ENCODE results near the gene MSANTD3. TPM values are rescaled to one million over a fixed set of nuclear protein-coding genes. Genes with fewer than 3 reads are reported as not detected.
"Not testable (repeated sequence)": the region's sequence is repeated elsewhere in the genome, so short reads cannot be mapped to it uniquely, and the experiment has no call there.

Gene MSANTD3
- total RNA-seq, 1 donor from 2014 or later, result 12.3 TPM

- no peak for DNase-seq (ENCODE audit: low spot score)
Observed at GRCh38 chr9:100428871-100429654, 2.1 kb downstream of the MSANTD3 start.

DNA sequence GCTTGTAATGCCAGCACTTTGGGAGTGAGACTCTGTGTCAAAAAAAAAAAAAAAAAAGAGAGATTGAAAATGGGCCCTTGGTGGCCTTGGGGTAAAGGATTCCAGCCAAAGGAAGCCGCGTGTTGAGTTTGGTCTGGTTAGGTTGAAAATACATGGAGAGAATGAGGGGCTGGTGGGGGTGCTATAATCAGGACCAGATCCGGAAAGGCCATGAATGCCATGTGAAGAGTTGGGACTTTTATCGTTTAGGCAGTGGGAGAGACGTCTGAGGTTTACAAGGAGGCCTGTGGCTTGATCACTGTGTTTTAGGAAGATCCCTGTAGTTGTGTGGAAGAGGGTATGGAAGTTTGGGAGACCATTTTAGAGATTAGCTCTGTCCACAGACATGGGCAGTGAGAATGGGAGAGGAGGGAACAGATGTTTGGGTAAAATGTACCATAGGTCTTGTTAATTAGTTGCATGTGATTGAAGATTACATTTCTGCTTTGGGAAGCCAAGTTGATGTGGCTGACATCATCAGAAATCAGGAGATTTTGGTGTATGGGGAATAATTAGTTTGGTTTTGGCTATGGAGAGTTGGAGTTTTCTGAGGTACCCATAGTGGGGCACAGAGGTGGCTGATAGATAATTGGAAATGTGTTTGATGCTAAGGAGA is 3.5 kb downstream of the MSANTD3 start:
- no peak for DNase-seq (ENCODE audit: low spot score)

DNA sequence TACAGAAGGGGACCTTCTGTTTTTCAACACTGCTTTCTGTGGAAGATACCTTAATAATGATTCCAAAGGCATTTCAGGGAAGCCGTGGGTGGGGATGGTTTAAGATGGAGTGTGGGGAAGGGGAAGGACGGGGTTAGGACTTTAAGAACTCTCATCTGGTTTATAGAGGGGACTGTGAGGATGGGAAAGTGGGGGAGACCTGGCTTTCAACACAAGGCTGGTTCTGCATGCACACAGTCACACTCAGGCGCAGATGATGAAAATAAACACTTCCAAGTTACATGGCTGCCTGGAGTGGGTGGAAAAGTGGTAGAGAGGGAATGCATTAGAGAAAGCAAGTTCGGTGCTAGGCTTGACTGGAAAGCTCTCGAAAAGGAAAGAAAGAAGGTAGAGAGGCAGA is 4.9 kb downstream of the MSANTD3 start:
- no peak for DNase-seq (ENCODE audit: low spot score)

- DNase-seq (ENCODE audit: low spot score), result no peak
Observed at GRCh38 chr9:100432736-100433135, 5.8 kb downstream of the MSANTD3 start.

DNA sequence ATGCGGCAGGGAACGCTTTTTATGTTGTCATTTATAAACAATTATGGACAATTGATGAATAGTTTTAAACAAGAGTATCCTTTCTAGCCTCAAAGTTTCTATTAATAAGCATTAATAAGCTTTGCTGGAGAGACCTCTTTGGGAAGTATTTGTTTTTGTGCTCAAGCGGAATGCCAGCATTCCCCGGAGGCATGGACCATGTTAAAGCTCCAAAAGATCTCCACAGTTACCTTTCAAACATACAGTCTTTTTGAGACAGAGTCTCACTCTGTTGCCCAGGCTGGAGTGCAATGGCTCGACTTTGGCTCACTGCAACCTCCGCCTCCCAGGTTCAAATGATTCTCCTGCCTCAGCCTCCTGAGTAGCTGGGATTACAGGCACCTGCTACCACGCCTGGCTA is 9.6 kb downstream of the MSANTD3 start:
- no peak for DNase-seq (ENCODE audit: low spot score)

GRCh38 chr9:100437860-100438805 is 11.2 kb downstream of the MSANTD3 start:
- peak; percentile 75 for DNase-seq (ENCODE audit: low spot score)

- no peak for DNase-seq (ENCODE audit: low spot score)
Observed at GRCh38 chr9:100440071-100440470, 13.1 kb downstream of the MSANTD3 start.

DNA sequence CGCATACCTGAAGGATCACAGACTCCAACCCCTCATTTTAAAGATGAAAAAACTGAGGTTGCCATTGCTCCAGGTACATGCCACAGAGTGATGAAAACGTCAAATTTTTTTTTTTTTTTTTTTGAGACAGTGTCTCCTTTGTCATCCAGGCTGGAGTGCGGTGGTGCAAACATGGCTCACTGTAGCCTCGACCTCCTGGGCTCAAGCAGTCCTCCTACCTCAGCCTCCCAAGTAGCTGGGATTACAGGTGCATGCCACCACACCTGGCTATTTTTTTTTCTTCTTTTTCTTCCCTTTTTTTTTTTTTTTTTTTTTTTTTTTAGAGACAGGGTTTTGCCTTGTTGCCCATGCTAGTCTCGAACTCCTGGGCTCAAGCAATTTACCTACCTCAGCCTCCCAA is 13.5 kb downstream of the MSANTD3 start:
- DNase-seq (ENCODE audit: low spot score), result not testable (repeated sequence)

DNA sequence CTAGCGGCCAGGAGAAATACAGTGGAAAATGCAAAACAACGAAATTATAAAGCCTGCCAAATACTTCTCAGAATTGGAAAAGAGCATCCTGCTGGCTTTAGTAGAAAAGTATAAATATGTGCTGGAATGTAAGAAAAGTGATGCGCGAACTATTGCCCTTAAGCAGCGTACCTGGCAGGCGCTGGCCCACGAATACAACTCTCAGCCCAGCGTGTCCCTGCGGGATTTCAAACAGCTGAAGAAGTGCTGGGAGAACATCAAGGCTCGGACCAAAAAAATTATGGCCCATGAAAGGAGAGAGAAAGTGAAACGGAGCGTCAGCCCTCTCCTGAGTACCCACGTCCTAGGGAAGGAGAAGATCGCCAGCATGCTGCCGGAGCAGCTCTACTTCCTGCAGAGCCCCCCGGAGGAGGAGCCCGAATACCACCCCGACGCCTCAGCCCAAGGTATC is 15.0 kb downstream of the MSANTD3 start:
- no peak for DNase-seq (ENCODE audit: low spot score)

DNA sequence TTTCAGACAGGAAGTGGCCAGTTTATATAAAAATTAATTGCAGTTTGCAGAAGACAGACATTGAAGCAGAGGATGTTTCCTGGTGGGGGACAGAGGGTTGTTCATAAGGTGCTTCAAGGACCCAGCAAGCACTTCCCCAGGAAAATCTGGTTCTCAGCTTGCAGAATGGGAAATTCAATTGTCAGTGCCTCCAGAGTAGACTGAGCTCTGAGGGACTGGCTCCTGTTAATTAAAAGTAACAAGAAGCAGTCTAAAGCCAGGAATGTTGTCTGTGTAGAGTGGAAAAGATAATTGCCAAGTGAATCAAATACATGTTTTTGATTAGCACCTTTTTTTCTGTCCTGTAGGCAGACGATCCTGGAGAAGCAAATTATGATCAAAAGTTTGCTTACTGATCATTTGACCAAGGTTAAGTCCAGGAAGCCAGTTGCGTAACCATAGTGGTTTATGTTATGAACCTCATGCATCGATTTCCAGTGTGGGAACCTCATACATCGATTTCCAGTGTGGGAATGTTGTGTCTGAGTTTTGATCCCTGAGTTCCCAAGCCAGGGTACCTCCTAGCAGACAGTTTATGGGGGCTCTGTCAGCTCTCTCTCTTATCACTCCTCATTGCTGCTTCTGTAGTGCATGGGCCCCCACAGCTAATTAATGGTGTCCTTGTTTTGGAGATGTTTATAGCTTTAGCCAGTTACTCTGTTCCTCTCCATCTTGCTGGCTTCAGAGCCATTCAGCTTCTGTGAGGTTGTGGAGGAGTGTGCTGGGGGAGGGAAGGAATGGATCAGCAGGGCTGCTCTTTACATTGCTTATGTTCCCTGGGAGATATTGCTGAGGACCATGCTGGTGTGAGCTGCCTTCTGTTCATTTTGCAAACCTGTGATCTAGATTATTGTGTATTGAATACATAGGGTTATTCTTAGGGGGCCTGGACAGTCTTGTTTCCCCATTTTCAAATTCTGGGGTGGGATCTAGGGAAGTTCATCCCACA is 17.1 kb downstream of the MSANTD3 start:
- DNase-seq (ENCODE audit: low spot score), result no peak

GRCh38 chr9:100445161-100445902 is 18.4 kb downstream of the MSANTD3 start:
- DNase-seq (ENCODE audit: low spot score), result no peak

GRCh38 chr9:100445903-100446549 is 19.1 kb downstream of the MSANTD3 start:
- no peak for DNase-seq (ENCODE audit: low spot score)

DNA sequence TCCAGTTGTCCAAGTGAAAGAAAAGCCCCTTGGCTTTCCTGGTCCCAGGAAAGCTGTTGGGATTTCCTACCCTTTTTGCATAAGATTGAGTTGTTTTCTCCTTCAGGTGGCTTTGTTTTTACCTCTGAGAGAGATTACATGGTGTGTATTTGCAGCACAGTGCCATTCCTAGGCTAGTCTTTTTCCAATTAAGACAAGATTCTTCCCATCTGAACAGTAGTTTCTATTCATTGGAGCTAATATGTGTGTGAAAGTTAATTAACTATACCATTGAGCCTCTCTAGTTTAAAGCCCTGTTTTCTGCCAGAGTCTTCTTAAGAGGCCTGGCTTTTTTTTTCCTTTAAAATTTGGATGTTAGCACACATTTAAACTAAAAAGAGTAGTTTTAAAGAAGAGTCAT is 20.1 kb downstream of the MSANTD3 start:
- no peak for DNase-seq (ENCODE audit: low spot score)

DNA sequence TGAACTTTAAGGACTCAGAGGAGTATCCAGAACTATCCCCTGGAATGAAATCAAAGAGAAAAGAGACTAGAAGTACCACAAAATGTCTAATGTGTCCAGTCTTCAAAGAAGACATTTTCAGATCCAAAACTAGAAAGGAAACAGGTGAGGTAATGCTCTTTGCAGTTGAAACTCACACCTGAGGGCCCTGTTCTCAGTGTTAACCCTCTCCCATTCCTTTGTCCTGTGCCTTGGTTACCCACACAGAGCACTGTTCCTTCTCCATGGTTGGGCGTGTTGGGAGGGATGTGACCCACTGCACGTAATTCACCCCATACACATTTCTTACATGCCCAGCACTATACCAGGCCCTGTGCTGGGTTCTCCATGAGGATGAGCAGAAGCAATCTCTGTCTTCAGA is 21.3 kb downstream of the MSANTD3 start:
- DNase-seq (ENCODE audit: low spot score), result no peak

DNA sequence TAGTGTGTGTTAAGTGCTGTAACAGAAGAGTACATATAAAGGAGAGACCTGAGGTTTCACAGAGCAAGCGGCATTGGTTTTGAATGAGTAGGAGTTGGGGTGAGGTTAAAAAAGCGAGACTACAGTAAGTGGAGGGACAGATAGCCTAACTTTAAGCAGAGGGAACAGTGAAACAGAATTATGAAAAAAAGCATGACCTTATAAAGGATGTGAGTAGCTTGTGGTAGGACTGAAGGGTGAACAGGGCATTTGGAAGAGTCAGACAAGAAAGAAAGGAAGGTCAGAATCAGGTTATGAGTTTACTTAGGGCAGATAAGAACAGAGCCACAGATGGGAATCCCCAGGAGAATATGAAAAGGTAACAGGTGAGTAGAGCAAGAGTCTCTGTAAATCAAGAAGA is 22.5 kb downstream of the MSANTD3 start:
- DNase-seq (ENCODE audit: low spot score), result no peak

- DNase-seq (ENCODE audit: low spot score), result no peak
Observed at GRCh38 chr9:100452894-100453293, 26.0 kb downstream of the MSANTD3 start.

DNA sequence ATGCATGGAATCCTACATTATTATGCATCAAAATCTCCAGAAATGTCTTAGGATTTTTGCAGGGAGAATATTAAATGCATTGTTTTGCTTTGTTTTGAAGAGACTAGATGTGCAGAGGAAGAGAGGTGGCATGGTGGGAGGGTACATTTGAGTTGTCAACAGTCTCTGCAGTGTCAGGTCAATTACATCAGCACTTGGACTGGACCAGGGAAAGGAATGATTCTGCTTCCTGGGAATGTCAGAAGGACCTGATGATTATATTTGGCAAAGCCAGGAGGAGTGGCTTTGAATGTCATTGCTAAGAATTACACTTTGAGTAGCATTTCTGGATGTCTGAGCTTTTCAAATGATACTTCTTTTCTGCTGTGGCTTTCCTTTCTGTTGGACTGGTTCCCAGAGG is 28.5 kb downstream of the MSANTD3 start:
- DNase-seq (ENCODE audit: low spot score), result no peak

DNA sequence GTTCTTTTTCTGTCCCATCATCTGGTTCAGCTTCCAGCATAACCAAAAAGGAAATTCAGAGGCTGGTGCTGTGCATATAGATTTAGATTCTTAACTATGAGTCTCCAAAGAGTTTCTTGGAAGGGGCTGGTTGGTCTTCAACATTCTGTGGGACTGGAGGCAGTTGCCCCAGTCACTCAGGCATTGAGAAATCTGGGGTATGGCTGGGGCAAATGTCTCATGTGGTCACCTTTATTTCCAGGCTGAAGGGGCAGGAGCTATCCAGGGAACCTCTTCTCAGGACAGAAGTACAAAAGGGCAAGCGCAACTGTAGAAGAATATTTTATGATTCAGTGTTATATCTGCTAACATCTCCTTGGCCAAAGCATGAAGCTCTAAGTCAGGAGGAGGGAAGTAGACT is 30.6 kb downstream of the MSANTD3 start:
- DNase-seq (ENCODE audit: low spot score), result no peak

DNA sequence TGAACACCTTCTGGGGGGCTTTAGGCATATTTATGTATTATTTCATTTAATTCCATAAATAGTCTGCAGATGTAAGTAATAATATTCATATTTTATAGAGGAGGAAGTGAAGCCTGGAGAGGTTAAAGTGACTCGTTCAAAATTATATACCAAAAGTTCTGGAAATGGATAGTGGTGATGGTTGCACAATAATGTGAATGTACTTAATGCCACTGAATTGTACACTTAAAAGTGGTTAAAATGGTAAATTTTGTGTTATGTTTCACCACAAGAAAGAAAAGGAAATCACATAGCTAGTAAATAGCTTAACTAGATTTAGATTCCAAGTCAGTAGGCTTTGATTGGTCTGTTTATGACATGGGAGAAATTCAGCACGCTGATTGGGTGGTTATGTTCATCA is 33.0 kb downstream of the MSANTD3 start:
- no peak for DNase-seq (ENCODE audit: low spot score)

- no peak for DNase-seq (ENCODE audit: low spot score)
Observed at GRCh38 chr9:100465274-100465673, 38.3 kb downstream of the MSANTD3 start.

All from ureter (tissue), 1 donor.